A549 (cell line): ENCODE measurements around the gene MUC7.

ENCODE experiments used
- CEBPB ChIP-seq, 2 experiments: fragments of >200 bp in 1 of 2; sonication (Bioruptor Twin) in 1 of 2; formaldehyde crosslinking in 1 of 2; IDR thresholded peaks; 2 replicates each; pipeline ENCODE4 v1.6.1; 2012 to 2016
- CHD4 ChIP-seq: fragments of 200-600 bp; sonication (generic); IDR thresholded peaks from 2 replicates; pipeline ENCODE4 v1.6.1; 2016; ENCODE audit warnings: antibody characterized with exemption, mild to moderate bottlenecking, borderline replicate concordance
- KDM1A ChIP-seq: fragments of 200-600 bp; sonication (generic); IDR thresholded peaks from 2 replicates; pipeline ENCODE4 v1.6.1; 2016; ENCODE audit warnings: low read depth, mild to moderate bottlenecking
- MYC ChIP-seq: IDR thresholded peaks from 2 replicates; pipeline ENCODE4 v1.6.1; 2012; ENCODE audit warnings: mild to moderate bottlenecking, inconsistent platforms, low read length, improper control_type of control experiment, borderline replicate concordance
- NFE2L2 ChIP-seq: fragments of 150-350 bp; conservative IDR thresholded peaks from 2 replicates; pipeline ENCODE4 v1.6.1; 2014; ENCODE audit warnings: low read length
- POLR2A ChIP-seq: IDR thresholded peaks from 2 replicates; pipeline ENCODE4 v1.6.1; 2012; ENCODE audit warnings: mild to moderate bottlenecking, low read length
- RAD21 ChIP-seq, 2 experiments: fragments of >200 bp in 1 of 2; sonication (Bioruptor Twin) in 1 of 2; formaldehyde crosslinking in 1 of 2; IDR thresholded peaks in 1 of 2; conservative IDR thresholded peaks in 1 of 2; 2 replicates in 1 of 2; 3 replicates in 1 of 2; pipeline ENCODE4 v1.6.1; 2012 to 2018; ENCODE audit warnings: inconsistent platforms in 1 of 2
- SMC3 ChIP-seq: fragments of >200 bp; sonication (Bioruptor Twin); formaldehyde crosslinking; IDR thresholded peaks from 3 replicates; pipeline ENCODE4 v1.6.1; 2018; ENCODE audit warnings: inconsistent platforms
- ZSCAN20 ChIP-seq: fragments of 250-450 bp; sonication (Bioruptor Pico); IDR thresholded peaks from 2 replicates; pipeline ENCODE4 v1.8.0; 2022; ENCODE audit warnings: mild to moderate bottlenecking, moderate library complexity
- TF ChIP-seq, protein P1 (sequence below): fragments of >200 bp; sonication (Bioruptor Twin); formaldehyde crosslinking; IDR thresholded peaks from 3 replicates; pipeline ENCODE4 v1.5.1; 2016
- TF ChIP-seq, protein P2 (sequence below): fragments of 200-600 bp; sonication (generic); IDR thresholded peaks from 2 replicates; pipeline ENCODE4 v1.6.1; 2016; ENCODE audit warnings: antibody characterized with exemption, mild to moderate bottlenecking, moderate library complexity
- TF ChIP-seq, protein P3 (sequence below): fragments of 450-650 bp; IDR thresholded peaks from 2 replicates; pipeline ENCODE4 v1.6.1; 2014; ENCODE audit warnings: antibody characterized with exemption
- TF ChIP-seq, protein P4 (sequence below): IDR thresholded peaks from 2 replicates; pipeline ENCODE4 v1.6.1; 2012

DNA sequence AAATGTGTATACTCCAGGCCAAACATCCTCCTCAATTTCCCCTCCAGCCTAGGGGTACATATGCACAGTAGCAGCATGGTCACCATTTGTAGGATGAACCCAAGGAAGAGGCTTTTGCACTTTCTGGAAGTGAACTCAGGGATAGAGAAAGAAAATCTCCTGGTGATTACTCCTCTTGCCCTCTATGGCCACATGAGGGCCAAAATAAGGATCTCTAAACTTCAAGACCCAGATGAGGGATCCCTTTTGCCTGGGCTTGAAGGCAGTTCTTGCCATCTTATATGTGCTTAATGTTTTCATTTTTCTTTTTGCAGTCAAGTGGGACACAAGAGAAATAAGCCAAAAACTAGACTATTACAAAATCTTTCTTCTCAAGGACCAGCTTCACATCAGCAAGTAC lies 29.5 kb upstream of the MUC7 start:
- TF ChIP-seq, protein P1, sequence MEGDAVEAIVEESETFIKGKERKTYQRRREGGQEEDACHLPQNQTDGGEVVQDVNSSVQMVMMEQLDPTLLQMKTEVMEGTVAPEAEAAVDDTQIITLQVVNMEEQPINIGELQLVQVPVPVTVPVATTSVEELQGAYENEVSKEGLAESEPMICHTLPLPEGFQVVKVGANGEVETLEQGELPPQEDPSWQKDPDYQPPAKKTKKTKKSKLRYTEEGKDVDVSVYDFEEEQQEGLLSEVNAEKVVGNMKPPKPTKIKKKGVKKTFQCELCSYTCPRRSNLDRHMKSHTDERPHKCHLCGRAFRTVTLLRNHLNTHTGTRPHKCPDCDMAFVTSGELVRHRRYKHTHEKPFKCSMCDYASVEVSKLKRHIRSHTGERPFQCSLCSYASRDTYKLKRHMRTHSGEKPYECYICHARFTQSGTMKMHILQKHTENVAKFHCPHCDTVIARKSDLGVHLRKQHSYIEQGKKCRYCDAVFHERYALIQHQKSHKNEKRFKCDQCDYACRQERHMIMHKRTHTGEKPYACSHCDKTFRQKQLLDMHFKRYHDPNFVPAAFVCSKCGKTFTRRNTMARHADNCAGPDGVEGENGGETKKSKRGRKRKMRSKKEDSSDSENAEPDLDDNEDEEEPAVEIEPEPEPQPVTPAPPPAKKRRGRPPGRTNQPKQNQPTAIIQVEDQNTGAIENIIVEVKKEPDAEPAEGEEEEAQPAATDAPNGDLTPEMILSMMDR: no peak
- no peak for TF ChIP-seq KDM1A
- TF ChIP-seq CHD4: no peak
- no peak for TF ChIP-seq CEBPB (IDR thresholded peaks at IDR 0.05)
- TF ChIP-seq RAD21 (conservative IDR thresholded peaks at IDR 0.05 in 1 of 2, IDR thresholded peaks at IDR 0.05 in 1 of 2): no peak
- TF ChIP-seq, protein P2, sequence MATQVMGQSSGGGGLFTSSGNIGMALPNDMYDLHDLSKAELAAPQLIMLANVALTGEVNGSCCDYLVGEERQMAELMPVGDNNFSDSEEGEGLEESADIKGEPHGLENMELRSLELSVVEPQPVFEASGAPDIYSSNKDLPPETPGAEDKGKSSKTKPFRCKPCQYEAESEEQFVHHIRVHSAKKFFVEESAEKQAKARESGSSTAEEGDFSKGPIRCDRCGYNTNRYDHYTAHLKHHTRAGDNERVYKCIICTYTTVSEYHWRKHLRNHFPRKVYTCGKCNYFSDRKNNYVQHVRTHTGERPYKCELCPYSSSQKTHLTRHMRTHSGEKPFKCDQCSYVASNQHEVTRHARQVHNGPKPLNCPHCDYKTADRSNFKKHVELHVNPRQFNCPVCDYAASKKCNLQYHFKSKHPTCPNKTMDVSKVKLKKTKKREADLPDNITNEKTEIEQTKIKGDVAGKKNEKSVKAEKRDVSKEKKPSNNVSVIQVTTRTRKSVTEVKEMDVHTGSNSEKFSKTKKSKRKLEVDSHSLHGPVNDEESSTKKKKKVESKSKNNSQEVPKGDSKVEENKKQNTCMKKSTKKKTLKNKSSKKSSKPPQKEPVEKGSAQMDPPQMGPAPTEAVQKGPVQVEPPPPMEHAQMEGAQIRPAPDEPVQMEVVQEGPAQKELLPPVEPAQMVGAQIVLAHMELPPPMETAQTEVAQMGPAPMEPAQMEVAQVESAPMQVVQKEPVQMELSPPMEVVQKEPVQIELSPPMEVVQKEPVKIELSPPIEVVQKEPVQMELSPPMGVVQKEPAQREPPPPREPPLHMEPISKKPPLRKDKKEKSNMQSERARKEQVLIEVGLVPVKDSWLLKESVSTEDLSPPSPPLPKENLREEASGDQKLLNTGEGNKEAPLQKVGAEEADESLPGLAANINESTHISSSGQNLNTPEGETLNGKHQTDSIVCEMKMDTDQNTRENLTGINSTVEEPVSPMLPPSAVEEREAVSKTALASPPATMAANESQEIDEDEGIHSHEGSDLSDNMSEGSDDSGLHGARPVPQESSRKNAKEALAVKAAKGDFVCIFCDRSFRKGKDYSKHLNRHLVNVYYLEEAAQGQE: no peak
- TF ChIP-seq, protein P3, sequence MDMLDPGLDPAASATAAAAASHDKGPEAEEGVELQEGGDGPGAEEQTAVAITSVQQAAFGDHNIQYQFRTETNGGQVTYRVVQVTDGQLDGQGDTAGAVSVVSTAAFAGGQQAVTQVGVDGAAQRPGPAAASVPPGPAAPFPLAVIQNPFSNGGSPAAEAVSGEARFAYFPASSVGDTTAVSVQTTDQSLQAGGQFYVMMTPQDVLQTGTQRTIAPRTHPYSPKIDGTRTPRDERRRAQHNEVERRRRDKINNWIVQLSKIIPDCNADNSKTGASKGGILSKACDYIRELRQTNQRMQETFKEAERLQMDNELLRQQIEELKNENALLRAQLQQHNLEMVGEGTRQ: no peak
- TF ChIP-seq, protein P4, sequence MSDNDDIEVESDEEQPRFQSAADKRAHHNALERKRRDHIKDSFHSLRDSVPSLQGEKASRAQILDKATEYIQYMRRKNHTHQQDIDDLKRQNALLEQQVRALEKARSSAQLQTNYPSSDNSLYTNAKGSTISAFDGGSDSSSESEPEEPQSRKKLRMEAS: no peak
- no peak for TF ChIP-seq ZSCAN20
- no peak for TF ChIP-seq MYC
- no peak for TF ChIP-seq POLR2A
- TF ChIP-seq SMC3: no peak
- no peak for TF ChIP-seq NFE2L2
